Ramos (cell line): Measurements from ENCODE around the gene PTTG1IP2.

Source experiments
- in situ Hi-C: fragments of 300-500 bp; cut with MboI; formaldehyde crosslinking; loops from one replicate; pipeline ENCODE4 v1.14.3; 2022; ENCODE audit warnings: low sequenced_read_pairs; ENCODE audit not compliant: unreplicated experiment

The PTTG1IP2 gene

GRCh38 chr7:90469554-90469953, at the start of gene PTTG1IP2:
Gene PTTG1IP2 (plus strand): TSS chr7:90469639. CDS start chr7:90469787, 148 bp downstream.
- in situ Hi-C loops = loop anchor here (25.0 kb wide), 1 partner anchor 568 kb away; no protein-coding TSS in a partner anchor

GRCh38 chr7:90421651-90422050, 47.8 kb upstream of the PTTG1IP2 start:
- in situ Hi-C loops = no loop called here

GRCh38 chr7:90424720-90425119, 44.7 kb upstream of the PTTG1IP2 start:
- in situ Hi-C loops = no loop called here

GRCh38 chr7:90425376-90425775, 44.1 kb upstream of the PTTG1IP2 start:
- in situ Hi-C loops = no loop called here

GRCh38 chr7:90430614-90431460, 38.6 kb upstream of the PTTG1IP2 start:
- in situ Hi-C loops = loop anchor here (5.0 kb wide), 1 partner anchor 269 kb away; no protein-coding TSS in a partner anchor

GRCh38 chr7:90432752-90433151, 36.7 kb upstream of the PTTG1IP2 start:
- in situ Hi-C loops = loop anchor here (5.0 kb wide), 1 partner anchor 270 kb away; no protein-coding TSS in a partner anchor

GRCh38 chr7:90433221-90433620, 36.2 kb upstream of the PTTG1IP2 start:
- in situ Hi-C loops = loop anchor here (5.0 kb wide), 1 partner anchor 271 kb away; no protein-coding TSS in a partner anchor

- in situ Hi-C loops = no loop called here
Observed at GRCh38 chr7:90445633-90446032, 23.8 kb upstream of the PTTG1IP2 start.

- in situ Hi-C loops = no loop called here
Observed at GRCh38 chr7:90446137-90446899, 23.1 kb upstream of the PTTG1IP2 start.

- in situ Hi-C loops = loop anchor here (25.0 kb wide), 1 partner anchor 584 kb away; no protein-coding TSS in a partner anchor
Observed at GRCh38 chr7:90453259-90453891, 16.1 kb upstream of the PTTG1IP2 start.

- in situ Hi-C loops = loop anchor here (25.0 kb wide), 1 partner anchor 583 kb away; no protein-coding TSS in a partner anchor
Observed at GRCh38 chr7:90453931-90454330, 15.5 kb upstream of the PTTG1IP2 start.

- in situ Hi-C loops = loop anchor here (25.0 kb wide), 1 partner anchor 582 kb away; no protein-coding TSS in a partner anchor
Observed at GRCh38 chr7:90455163-90456030, 14.0 kb upstream of the PTTG1IP2 start.

- in situ Hi-C loops = loop anchor here (25.0 kb wide), 1 partner anchor 579 kb away; no protein-coding TSS in a partner anchor
Observed at GRCh38 chr7:90458104-90458503, 11.3 kb upstream of the PTTG1IP2 start.

- in situ Hi-C loops = loop anchor here (25.0 kb wide), 1 partner anchor 577 kb away; no protein-coding TSS in a partner anchor
Observed at GRCh38 chr7:90459888-90460287, 9.6 kb upstream of the PTTG1IP2 start.

GRCh38 chr7:90461219-90461618, 8.2 kb upstream of the PTTG1IP2 start:
- in situ Hi-C loops = loop anchor here (25.0 kb wide), 1 partner anchor 576 kb away; no protein-coding TSS in a partner anchor

- in situ Hi-C loops = loop anchor here (25.0 kb wide), 1 partner anchor 574 kb away; no protein-coding TSS in a partner anchor
Observed at GRCh38 chr7:90463151-90463628, 6.2 kb upstream of the PTTG1IP2 start.

GRCh38 chr7:90465816-90466215, 3.6 kb upstream of the PTTG1IP2 start:
- in situ Hi-C loops = loop anchor here (25.0 kb wide), 1 partner anchor 571 kb away; no protein-coding TSS in a partner anchor

GRCh38 chr7:90472805-90473540, 3.5 kb downstream of the PTTG1IP2 start:
- in situ Hi-C loops = loop anchor here (25.0 kb wide), 1 partner anchor 564 kb away; no protein-coding TSS in a partner anchor
